HEK293 (cell line): ENCODE data around the gene AKIRIN2.

Experiments used
- CTCF ChIA-PET: fragments of 350-600 bp; formaldehyde crosslinking; extraction: SDS; loops from one replicate; lab custom pipeline; 2021; ENCODE audit warnings: antibody characterized with exemption; lab: Yijun Ruan, JAX
- POLR2A ChIA-PET: fragments of 300-600 bp; formaldehyde crosslinking; extraction: SDS; loops from one replicate; lab custom pipeline; 2020; ENCODE audit warnings: antibody characterized with exemption, inconsistent platforms; lab: Yijun Ruan, JAX
- H3K27ac ChIP-seq: fragments of 200-500 bp; sonication (Bioruptor generic); 2 replicates; pipeline ENCODE4 v1.5.1; 2014; ENCODE audit warnings: low read depth, low read length, control low read depth, inconsistent platforms; ENCODE audit errors: extremely low read depth
- H3K36me3 ChIP-seq, 2 experiments: fragments of 200-500 bp in 1 of 2; sonication (Bioruptor generic) in 1 of 2; 1 replicate in 1 of 2; 2 replicates in 1 of 2; pipeline ENCODE4 v1.5.1; 2014 to 2017; ENCODE audit warnings: inconsistent platforms in 2 of 2, low read length in 2 of 2; ENCODE audit not compliant: control insufficient read depth in 2 of 2, insufficient read depth in 1 of 2
- H3K4me1 ChIP-seq: fragments of 200-500 bp; sonication (Bioruptor generic); 2 replicates; pipeline ENCODE4 v1.5.1; 2014; ENCODE audit warnings: mild to moderate bottlenecking, low read length, inconsistent platforms; ENCODE audit not compliant: control insufficient read depth, insufficient read depth
- H3K4me3 ChIP-seq: 2 replicates; pipeline ENCODE4 v1.5.1; 2011; ENCODE audit warnings: low read depth, mild to moderate bottlenecking, control low read depth, low read length, moderate library complexity
- H3K9me3 ChIP-seq: fragments of 200-500 bp; sonication (Bioruptor generic); 2 replicates; pipeline ENCODE4 v1.5.1; 2014; ENCODE audit warnings: low read depth, low read length, inconsistent platforms; ENCODE audit not compliant: control insufficient read depth, insufficient read depth
- ATF2 ChIP-seq: fragments of 450-650 bp; formaldehyde crosslinking; IDR thresholded peaks from 2 replicates; pipeline ENCODE4 v1.5.1; 2016; ENCODE audit warnings: missing biosample characterization, missing genetic modification characterization, low read depth
- GLIS1 ChIP-seq: fragments of 450-650 bp; formaldehyde crosslinking; IDR thresholded peaks from 2 replicates; pipeline ENCODE4 v1.5.1; 2016; ENCODE audit warnings: missing biosample characterization, missing genetic modification characterization
- SETDB1 ChIP-seq: IDR thresholded peaks from one replicate; pipeline ENCODE4 v1.6.1; 2017; ENCODE audit warnings: mild to moderate bottlenecking, low read length, moderate library complexity, mixed read lengths; ENCODE audit not compliant: insufficient read length
- ZBTB21 ChIP-seq: fragments of 450-650 bp; formaldehyde crosslinking; IDR thresholded peaks from 2 replicates; pipeline ENCODE4 v1.5.1; 2017; ENCODE audit warnings: missing biosample characterization, missing genetic modification characterization
- ZNF10 ChIP-seq: fragments of 450-650 bp; formaldehyde crosslinking; IDR thresholded peaks from 2 replicates; pipeline ENCODE4 v1.5.1; 2017; ENCODE audit warnings: missing biosample characterization, missing genetic modification characterization
- ZNF155 ChIP-seq: fragments of 450-650 bp; formaldehyde crosslinking; IDR thresholded peaks from 2 replicates; pipeline ENCODE4 v1.5.1; 2016; ENCODE audit warnings: missing biosample characterization, missing genetic modification characterization
- ZNF202 ChIP-seq: fragments of 450-650 bp; formaldehyde crosslinking; IDR thresholded peaks from 2 replicates; pipeline ENCODE4 v1.5.1; 2016; ENCODE audit warnings: missing biosample characterization, missing genetic modification characterization, borderline replicate concordance
- ZNF423 ChIP-seq: fragments of 450-650 bp; formaldehyde crosslinking; IDR thresholded peaks from 2 replicates; pipeline ENCODE4 v1.5.1; 2016; ENCODE audit warnings: missing biosample characterization, missing genetic modification characterization
- ZNF48 ChIP-seq: fragments of 450-650 bp; formaldehyde crosslinking; IDR thresholded peaks from 2 replicates; pipeline ENCODE4 v1.5.1; 2016; ENCODE audit warnings: missing biosample characterization, missing genetic modification characterization
- ZNF600 ChIP-seq: fragments of 450-650 bp; formaldehyde crosslinking; IDR thresholded peaks from 2 replicates; pipeline ENCODE4 v1.5.1; 2016; ENCODE audit warnings: missing biosample characterization, missing genetic modification characterization
- ZNF621 ChIP-seq: fragments of 450-650 bp; formaldehyde crosslinking; IDR thresholded peaks from 2 replicates; pipeline ENCODE4 v1.5.1; 2017; ENCODE audit warnings: missing biosample characterization, missing genetic modification characterization
- ZNF664 ChIP-seq: fragments of 450-650 bp; formaldehyde crosslinking; IDR thresholded peaks from 2 replicates; pipeline ENCODE4 v1.5.1; 2016; ENCODE audit warnings: missing biosample characterization, missing genetic modification characterization
- ZNF707 ChIP-seq: fragments of 450-650 bp; formaldehyde crosslinking; IDR thresholded peaks from 2 replicates; pipeline ENCODE4 v1.5.1; 2016; ENCODE audit warnings: missing biosample characterization, missing genetic modification characterization
- ZSCAN16 ChIP-seq: fragments of 450-650 bp; formaldehyde crosslinking; IDR thresholded peaks from 2 replicates; pipeline ENCODE4 v1.5.1; 2016; ENCODE audit warnings: missing biosample characterization, missing genetic modification characterization
- TF ChIP-seq, protein P1 (sequence below): fragments of 450-650 bp; formaldehyde crosslinking; IDR thresholded peaks from 2 replicates; pipeline ENCODE4 v1.5.1; 2016; ENCODE audit warnings: missing biosample characterization, missing genetic modification characterization
- TF ChIP-seq, protein P2 (sequence below): fragments of 450-650 bp; formaldehyde crosslinking; IDR thresholded peaks from 2 replicates; pipeline ENCODE4 v1.5.1; 2016; ENCODE audit warnings: missing biosample characterization, missing genetic modification characterization, borderline replicate concordance
- TF ChIP-seq, protein P3 (sequence below): fragments of 450-650 bp; formaldehyde crosslinking; IDR thresholded peaks from 2 replicates; pipeline ENCODE4 v1.5.1; 2016; ENCODE audit warnings: missing biosample characterization, missing genetic modification characterization, borderline replicate concordance
- TF ChIP-seq, protein P4 (sequence below): fragments of 450-650 bp; formaldehyde crosslinking; IDR thresholded peaks from 2 replicates; pipeline ENCODE4 v1.5.1; 2016; ENCODE audit warnings: missing biosample characterization, missing genetic modification characterization

AKIRIN2 gene

GRCh38 chr6:87718662-87719433 is 16.8 kb upstream of the AKIRIN2 start:
- Histone ChIP-seq H3K4me1 (no peaks in the 10 kb centered on the region), H3K9me3 (no peaks in the 10 kb centered on the region), H3K36me3 (no peaks in the 10 kb centered on the region), H3K27ac (no peak overlapping the region)
- POLR2A ChIA-PET: no interaction called here
- TF ChIP-seq ZNF10 (tag by site-specific recombination) (peak; percentile 47; the same call in 1 of the 2 replicates), ZNF664 (tag by site-specific recombination) (peak; percentile 38; the same call in 1 of the 2 replicates)
- TF ChIP-seq, protein P1, sequence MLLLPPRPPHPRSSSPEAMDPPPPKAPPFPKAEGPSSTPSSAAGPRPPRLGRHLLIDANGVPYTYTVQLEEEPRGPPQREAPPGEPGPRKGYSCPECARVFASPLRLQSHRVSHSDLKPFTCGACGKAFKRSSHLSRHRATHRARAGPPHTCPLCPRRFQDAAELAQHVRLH: no peak
- TF ChIP-seq, all 188 proteins: peak for 2
- H3K4me3 ChIP-seq: no peak overlapping the region
- CTCF ChIA-PET: no interaction called here

DNA sequence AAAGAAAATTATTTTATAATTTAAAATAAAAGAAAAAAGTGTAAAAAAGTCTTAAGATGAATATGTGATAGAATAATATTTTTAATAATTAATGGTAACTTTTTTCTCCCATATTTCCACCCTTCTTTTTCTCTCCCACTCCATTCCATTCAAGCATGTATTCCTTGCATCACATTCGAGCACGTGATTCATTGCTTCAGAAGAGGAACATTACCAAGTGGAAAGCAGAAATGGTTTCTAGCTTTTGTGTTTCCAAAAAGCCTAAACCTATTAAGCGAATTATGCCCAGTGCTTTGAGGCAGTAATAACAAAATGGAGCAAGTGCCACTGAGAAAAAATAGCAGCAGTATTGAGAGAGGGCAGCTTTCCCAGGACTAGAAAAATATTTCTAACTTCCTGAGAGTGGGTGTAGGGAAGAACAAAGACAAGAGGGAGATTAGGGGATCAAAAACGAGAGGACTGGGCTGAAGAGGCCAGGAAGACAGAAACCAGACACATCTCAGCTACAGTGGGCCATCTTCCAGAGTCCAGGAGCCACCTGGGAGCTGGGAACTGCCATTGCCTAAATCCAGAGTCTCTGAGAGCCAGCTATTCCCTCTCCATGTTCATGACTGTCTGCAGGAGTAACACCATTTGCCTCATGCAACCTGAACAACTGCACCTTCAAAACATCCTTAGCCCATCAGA is 15.0 kb upstream of the AKIRIN2 start:
- Histone ChIP-seq H3K9me3 (no peaks in the 10 kb centered on the region), H3K36me3 (no peaks in the 10 kb centered on the region), H3K4me3 (no peak overlapping the region), H3K27ac (no peak overlapping the region), H3K4me1 (no peaks in the 10 kb centered on the region)
- TF ChIP-seq ZNF155 (tag by site-specific recombination) (no peak), ZSCAN16 (tag by site-specific recombination) (no peak), SETDB1 (no peak), ZNF600 (no peak), ZNF707 (tag by site-specific recombination) (no peak), ZNF423 (tag by site-specific recombination) (no peak), ZBTB21 (tag by site-specific recombination) (no peak), GLIS1 (no peak), ATF2 (tag by site-specific recombination) (no peak), ZNF48 (tag by site-specific recombination) (no peak), ZNF202 (no peak), ZNF621 (tag by site-specific recombination) (no peak)
- TF ChIP-seq, protein P2, sequence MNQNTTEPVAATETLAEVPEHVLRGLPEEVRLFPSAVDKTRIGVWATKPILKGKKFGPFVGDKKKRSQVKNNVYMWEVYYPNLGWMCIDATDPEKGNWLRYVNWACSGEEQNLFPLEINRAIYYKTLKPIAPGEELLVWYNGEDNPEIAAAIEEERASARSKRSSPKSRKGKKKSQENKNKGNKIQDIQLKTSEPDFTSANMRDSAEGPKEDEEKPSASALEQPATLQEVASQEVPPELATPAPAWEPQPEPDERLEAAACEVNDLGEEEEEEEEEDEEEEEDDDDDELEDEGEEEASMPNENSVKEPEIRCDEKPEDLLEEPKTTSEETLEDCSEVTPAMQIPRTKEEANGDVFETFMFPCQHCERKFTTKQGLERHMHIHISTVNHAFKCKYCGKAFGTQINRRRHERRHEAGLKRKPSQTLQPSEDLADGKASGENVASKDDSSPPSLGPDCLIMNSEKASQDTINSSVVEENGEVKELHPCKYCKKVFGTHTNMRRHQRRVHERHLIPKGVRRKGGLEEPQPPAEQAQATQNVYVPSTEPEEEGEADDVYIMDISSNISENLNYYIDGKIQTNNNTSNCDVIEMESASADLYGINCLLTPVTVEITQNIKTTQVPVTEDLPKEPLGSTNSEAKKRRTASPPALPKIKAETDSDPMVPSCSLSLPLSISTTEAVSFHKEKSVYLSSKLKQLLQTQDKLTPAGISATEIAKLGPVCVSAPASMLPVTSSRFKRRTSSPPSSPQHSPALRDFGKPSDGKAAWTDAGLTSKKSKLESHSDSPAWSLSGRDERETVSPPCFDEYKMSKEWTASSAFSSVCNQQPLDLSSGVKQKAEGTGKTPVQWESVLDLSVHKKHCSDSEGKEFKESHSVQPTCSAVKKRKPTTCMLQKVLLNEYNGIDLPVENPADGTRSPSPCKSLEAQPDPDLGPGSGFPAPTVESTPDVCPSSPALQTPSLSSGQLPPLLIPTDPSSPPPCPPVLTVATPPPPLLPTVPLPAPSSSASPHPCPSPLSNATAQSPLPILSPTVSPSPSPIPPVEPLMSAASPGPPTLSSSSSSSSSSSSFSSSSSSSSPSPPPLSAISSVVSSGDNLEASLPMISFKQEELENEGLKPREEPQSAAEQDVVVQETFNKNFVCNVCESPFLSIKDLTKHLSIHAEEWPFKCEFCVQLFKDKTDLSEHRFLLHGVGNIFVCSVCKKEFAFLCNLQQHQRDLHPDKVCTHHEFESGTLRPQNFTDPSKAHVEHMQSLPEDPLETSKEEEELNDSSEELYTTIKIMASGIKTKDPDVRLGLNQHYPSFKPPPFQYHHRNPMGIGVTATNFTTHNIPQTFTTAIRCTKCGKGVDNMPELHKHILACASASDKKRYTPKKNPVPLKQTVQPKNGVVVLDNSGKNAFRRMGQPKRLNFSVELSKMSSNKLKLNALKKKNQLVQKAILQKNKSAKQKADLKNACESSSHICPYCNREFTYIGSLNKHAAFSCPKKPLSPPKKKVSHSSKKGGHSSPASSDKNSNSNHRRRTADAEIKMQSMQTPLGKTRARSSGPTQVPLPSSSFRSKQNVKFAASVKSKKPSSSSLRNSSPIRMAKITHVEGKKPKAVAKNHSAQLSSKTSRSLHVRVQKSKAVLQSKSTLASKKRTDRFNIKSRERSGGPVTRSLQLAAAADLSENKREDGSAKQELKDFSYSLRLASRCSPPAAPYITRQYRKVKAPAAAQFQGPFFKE (tag by site-specific recombination): no peak
- TF ChIP-seq, protein P3, sequence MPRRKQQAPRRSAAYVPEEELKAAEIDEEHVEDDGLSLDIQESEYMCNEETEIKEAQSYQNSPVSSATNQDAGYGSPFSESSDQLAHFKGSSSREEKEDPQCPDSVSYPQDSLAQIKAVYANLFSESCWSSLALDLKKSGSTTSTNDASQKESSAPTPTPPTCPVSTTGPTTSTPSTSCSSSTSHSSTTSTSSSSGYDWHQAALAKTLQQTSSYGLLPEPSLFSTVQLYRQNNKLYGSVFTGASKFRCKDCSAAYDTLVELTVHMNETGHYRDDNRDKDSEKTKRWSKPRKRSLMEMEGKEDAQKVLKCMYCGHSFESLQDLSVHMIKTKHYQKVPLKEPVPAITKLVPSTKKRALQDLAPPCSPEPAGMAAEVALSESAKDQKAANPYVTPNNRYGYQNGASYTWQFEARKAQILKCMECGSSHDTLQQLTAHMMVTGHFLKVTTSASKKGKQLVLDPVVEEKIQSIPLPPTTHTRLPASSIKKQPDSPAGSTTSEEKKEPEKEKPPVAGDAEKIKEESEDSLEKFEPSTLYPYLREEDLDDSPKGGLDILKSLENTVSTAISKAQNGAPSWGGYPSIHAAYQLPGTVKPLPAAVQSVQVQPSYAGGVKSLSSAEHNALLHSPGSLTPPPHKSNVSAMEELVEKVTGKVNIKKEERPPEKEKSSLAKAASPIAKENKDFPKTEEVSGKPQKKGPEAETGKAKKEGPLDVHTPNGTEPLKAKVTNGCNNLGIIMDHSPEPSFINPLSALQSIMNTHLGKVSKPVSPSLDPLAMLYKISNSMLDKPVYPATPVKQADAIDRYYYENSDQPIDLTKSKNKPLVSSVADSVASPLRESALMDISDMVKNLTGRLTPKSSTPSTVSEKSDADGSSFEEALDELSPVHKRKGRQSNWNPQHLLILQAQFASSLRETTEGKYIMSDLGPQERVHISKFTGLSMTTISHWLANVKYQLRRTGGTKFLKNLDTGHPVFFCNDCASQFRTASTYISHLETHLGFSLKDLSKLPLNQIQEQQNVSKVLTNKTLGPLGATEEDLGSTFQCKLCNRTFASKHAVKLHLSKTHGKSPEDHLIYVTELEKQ (tag by site-specific recombination): no peak
- TF ChIP-seq, protein P1: no peak
- TF ChIP-seq, protein P4, sequence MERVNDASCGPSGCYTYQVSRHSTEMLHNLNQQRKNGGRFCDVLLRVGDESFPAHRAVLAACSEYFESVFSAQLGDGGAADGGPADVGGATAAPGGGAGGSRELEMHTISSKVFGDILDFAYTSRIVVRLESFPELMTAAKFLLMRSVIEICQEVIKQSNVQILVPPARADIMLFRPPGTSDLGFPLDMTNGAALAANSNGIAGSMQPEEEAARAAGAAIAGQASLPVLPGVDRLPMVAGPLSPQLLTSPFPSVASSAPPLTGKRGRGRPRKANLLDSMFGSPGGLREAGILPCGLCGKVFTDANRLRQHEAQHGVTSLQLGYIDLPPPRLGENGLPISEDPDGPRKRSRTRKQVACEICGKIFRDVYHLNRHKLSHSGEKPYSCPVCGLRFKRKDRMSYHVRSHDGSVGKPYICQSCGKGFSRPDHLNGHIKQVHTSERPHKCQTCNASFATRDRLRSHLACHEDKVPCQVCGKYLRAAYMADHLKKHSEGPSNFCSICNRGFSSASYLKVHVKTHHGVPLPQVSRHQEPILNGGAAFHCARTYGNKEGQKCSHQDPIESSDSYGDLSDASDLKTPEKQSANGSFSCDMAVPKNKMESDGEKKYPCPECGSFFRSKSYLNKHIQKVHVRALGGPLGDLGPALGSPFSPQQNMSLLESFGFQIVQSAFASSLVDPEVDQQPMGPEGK (tag by site-specific recombination): no peak
- ChIA-PET POLR2A (no interaction called here), CTCF (interaction anchor here (0.5 kb wide), 1 partner anchor 89 kb away, joined by 3 read pairs; no protein-coding TSS in a partner anchor)
